ENCODE data around the gene BUB1.

DNA sequence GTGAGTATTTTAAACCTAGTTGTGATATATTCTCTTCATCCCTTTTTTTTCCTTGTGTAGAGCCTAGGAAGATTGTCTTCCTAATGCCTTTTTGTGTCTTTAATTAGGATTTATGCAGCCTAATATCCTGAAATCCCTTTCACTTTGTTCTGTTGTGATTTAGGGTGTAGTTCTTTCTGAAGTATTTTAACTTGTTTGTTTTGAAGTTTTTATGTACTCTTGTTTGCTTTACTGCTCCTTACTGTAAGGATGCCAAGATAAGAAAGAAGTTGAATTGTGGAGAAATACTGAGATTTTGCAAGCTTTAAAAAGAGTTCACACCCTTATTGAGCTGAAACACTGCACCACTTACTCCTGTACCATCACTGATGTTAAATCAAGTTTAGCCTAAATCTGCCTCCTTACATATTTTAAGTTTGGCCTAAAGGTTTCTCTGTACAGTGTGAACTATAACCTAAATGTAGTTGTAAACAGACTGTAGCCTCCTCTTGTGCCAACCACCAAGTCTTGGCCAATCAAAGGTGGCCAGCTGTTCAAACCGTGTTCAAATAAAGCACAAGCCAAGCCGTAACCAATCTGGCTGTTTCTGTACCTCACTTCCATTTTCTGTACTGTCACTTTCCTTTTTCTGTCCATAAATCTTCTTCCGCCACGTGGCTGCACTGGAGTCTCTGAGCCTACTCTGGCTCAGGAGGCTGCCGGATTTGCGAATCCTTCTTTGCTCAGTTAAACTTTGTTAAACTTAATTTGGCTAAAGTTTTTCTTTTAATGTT lies 36.8 kb upstream of the BUB1 start:
- no peak for TF ChIP-seq ZNF398 (CRISPR knock-in tag; IDR thresholded peaks at IDR 0.05)
- TF ChIP-seq ELK1 (CRISPR knock-in tag; IDR thresholded peaks at IDR 0.05), result no peak
- TF ChIP-seq CHD1 (IDR thresholded peaks at IDR 0.05; ENCODE audit: low read length), result no peak

All from K562 (cell line).